Astrocyte (in vitro differentiated cells and primary cell): ENCODE results near the gene CCNB2. TPM values are rescaled to one million over a fixed set of nuclear protein-coding genes. Genes with fewer than 3 reads are reported as not detected.

Experiments
- DNase-seq: peaks from one replicate; pipeline ENCODE4 v3.0.0-alpha.2; 2010; ENCODE audit warnings: low read depth
- FAIRE-seq: peaks from 2 replicates; lab custom pipeline; 2011; peaks lifted over from hg19 to GRCh38; lab: Jason Lieb, UNC
- H2AFZ ChIP-seq: 2 replicates; pipeline ENCODE4 v1.6.0; 2012; ENCODE audit warnings: low read depth, low read length, inconsistent platforms
- H3K27ac ChIP-seq: 2 replicates; pipeline ENCODE4 v1.5.1; 2011; ENCODE audit warnings: low read depth, low read length, inconsistent platforms
- H3K27me3 ChIP-seq: 2 replicates; pipeline ENCODE4 v1.6.0; 2011; ENCODE audit warnings: low read length, inconsistent platforms; ENCODE audit not compliant: insufficient read depth
- H3K36me3 ChIP-seq: 2 replicates; pipeline ENCODE4 v1.5.1; 2011; ENCODE audit warnings: low read length, inconsistent platforms; ENCODE audit not compliant: insufficient read depth
- H3K4me1 ChIP-seq: 2 replicates; pipeline ENCODE4 v1.5.1; 2011; ENCODE audit warnings: low read length, inconsistent platforms; ENCODE audit not compliant: insufficient read depth
- H3K4me2 ChIP-seq: 2 replicates; pipeline ENCODE4 v1.6.0; 2012; ENCODE audit warnings: low read length, inconsistent platforms
- H3K4me3 ChIP-seq: 2 replicates; pipeline ENCODE4 v1.5.1; 2011; ENCODE audit warnings: low read depth, mild to moderate bottlenecking, low read length, inconsistent platforms; ENCODE audit not compliant: insufficient read depth
- H3K79me2 ChIP-seq: 2 replicates; pipeline ENCODE4 v1.6.0; 2012; ENCODE audit warnings: mild to moderate bottlenecking, low read length, inconsistent platforms; ENCODE audit not compliant: insufficient read depth
- H3K9ac ChIP-seq: 2 replicates; pipeline ENCODE4 v1.6.0; 2012; ENCODE audit warnings: mild to moderate bottlenecking, low read length, inconsistent platforms
- H3K9me3 ChIP-seq: 2 replicates; pipeline ENCODE4 v1.5.1; 2012; ENCODE audit warnings: low read depth, mild to moderate bottlenecking, low read length, inconsistent platforms; ENCODE audit not compliant: insufficient read depth
- H4K20me1 ChIP-seq: 2 replicates; pipeline ENCODE4 v1.6.0; 2012; ENCODE audit warnings: low read length, inconsistent platforms; ENCODE audit not compliant: insufficient read depth
- H3K27ac Mint-ChIP-seq: one replicate; pipeline ENCODE4 v1.8.0; 2021; ENCODE audit warnings: mild to moderate bottlenecking, mixed read lengths; ENCODE audit not compliant: unreplicated experiment
- H3K27me3 Mint-ChIP-seq: one replicate; pipeline ENCODE4 v1.8.0; 2021; ENCODE audit warnings: low read depth, mixed read lengths; ENCODE audit not compliant: unreplicated experiment
- H3K36me3 Mint-ChIP-seq: one replicate; pipeline ENCODE4 v1.8.0; 2021; ENCODE audit warnings: low read depth, mixed read lengths; ENCODE audit not compliant: unreplicated experiment
- H3K4me1 Mint-ChIP-seq: one replicate; pipeline ENCODE4 v1.8.0; 2021; ENCODE audit warnings: low read depth, mixed read lengths; ENCODE audit not compliant: unreplicated experiment
- H3K4me3 Mint-ChIP-seq: one replicate; pipeline ENCODE4 v1.8.0; 2021; ENCODE audit warnings: mild to moderate bottlenecking, moderate library complexity, mixed read lengths; ENCODE audit not compliant: unreplicated experiment
- H3K9me3 Mint-ChIP-seq: one replicate; pipeline ENCODE4 v1.8.0; 2021; ENCODE audit warnings: mild to moderate bottlenecking, mixed read lengths; ENCODE audit not compliant: unreplicated experiment
- CTCF ChIP-seq: IDR thresholded peaks from 2 replicates; pipeline ENCODE4 v1.5.1; 2011; ENCODE audit warnings: low read depth, mild to moderate bottlenecking, inconsistent platforms, low read length, moderate library complexity; ENCODE audit not compliant: insufficient read depth
- EZH2 ChIP-seq: IDR thresholded peaks from 2 replicates; pipeline ENCODE4 v1.6.1; 2012; ENCODE audit warnings: mild to moderate bottlenecking, low read length, inconsistent platforms; ENCODE audit not compliant: insufficient read depth
- total RNA-seq: library from RNA; stranded (reverse); gene quantifications from 2 replicates; pipeline ENCODE4 v1.2.1, GENCODE V29; 2021

Gene CCNB2
- total RNA-seq, 1 donor from 2014 or later: 7.9 TPM

- Histone ChIP-seq H3K9me3 (no peaks in the 10 kb centered on the region), H3K4me1 (no peaks in the 10 kb centered on the region), H3K36me3 (peaks cover 38% of the 10 kb centered on the region), H3K4me2 (no peak overlapping the region), H3K4me3 (no peak overlapping the region), H3K79me2 (no peaks in the 10 kb centered on the region), H3K9ac (no peak overlapping the region), H2AFZ (no peak overlapping the region), H3K27ac (no peak overlapping the region), H3K27me3 (no peaks in the 10 kb centered on the region), H4K20me1 (peaks cover 9% of the 10 kb centered on the region)
- peaks cover 23% of the 10 kb centered on the region for H3K36me3 Mint-ChIP-seq
- H3K27ac Mint-ChIP-seq: no peak overlapping the region
- peak; percentile 35 for DNase-seq
- H3K27me3 Mint-ChIP-seq: no peaks in the 10 kb centered on the region
- no peak for FAIRE-seq
- no peaks in the 10 kb centered on the region for H3K4me1 Mint-ChIP-seq
- TF ChIP-seq EZH2: no peak
- no peak for TF ChIP-seq CTCF
- H3K4me3 Mint-ChIP-seq: no peak overlapping the region
- H3K9me3 Mint-ChIP-seq: no peaks in the 10 kb centered on the region
Measured at GRCh38 chr15:59148153-59148833, 43.3 kb downstream of the CCNB2 start.

DNA sequence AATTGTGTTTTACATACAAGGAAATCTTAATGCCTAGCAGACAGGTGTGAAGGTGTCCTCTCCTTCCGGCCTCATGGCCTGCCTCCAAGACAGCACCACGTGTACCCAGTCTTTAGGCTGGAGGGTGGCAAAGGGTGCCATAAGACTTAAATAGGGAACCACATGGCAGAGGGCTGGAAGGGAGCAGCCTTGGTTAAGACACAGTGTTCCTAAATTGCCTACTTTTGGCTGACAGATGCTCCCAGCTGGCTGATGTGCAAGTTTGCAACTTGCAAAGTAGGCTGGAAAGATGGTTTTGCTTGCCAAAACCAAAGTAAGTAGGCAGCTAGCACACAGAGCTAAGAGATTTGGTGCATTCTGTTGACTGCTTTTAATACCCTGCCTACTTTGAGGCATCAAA lies 45.2 kb downstream of the CCNB2 start:
- Histone ChIP-seq H4K20me1 (peaks cover 9% of the 10 kb centered on the region), H3K79me2 (no peaks in the 10 kb centered on the region), H3K9ac (no peak overlapping the region), H2AFZ (no peak overlapping the region), H3K27me3 (no peaks in the 10 kb centered on the region), H3K4me2 (no peak overlapping the region), H3K4me3 (no peak overlapping the region), H3K4me1 (no peaks in the 10 kb centered on the region), H3K36me3 (peaks cover 46% of the 10 kb centered on the region), H3K27ac (no peak overlapping the region), H3K9me3 (no peaks in the 10 kb centered on the region)
- DNase-seq (no peak), FAIRE-seq (no peak)
- Mint-ChIP-seq H3K9me3 (no peaks in the 10 kb centered on the region), H3K4me1 (no peaks in the 10 kb centered on the region), H3K27ac (no peak overlapping the region), H3K36me3 (peaks cover 38% of the 10 kb centered on the region), H3K4me3 (no peak overlapping the region), H3K27me3 (no peaks in the 10 kb centered on the region)
- no peak for TF ChIP-seq CTCF

DNA sequence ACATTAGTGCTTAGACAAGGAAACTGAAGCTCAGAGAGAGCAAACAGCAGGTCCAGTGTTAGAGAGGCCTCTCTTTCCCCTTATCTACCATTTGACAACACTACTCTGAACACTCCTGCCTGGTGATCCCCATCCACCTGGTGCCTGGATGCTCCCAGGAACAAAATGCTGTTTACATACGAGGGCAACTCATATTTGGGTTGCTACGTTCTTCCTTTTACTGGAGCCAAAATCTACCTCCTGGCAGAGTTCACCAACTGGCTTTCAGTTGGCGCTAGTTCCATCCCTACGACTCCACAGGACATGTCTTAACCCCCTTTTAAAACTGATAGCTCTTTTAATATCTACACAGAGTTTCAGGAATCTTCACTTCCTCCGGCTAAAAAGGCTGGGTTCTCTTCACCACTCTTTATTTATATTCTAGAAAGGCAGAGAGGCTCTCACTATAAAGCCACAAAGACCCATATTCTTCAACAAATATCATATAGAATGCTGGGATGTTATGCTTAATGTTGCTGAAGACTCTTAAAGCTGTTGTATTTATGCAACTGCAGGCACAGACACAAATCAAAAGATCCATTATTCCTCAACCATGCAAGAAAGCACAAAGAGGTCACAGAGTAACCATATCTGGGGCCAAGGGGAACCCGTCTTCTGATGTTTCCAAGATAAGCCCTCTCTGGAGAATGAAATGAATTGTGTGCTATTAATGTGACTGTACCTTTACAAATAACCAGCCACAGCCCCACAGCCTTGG lies 47.9 kb downstream of the CCNB2 start:
- Histone ChIP-seq H3K79me2 (no peaks in the 10 kb centered on the region), H3K36me3 (peaks cover 42% of the 10 kb centered on the region), H3K4me3 (no peak overlapping the region), H2AFZ (no peak overlapping the region), H3K9ac (no peak overlapping the region), H4K20me1 (peaks cover 9% of the 10 kb centered on the region), H3K27me3 (no peaks in the 10 kb centered on the region), H3K9me3 (no peaks in the 10 kb centered on the region), H3K27ac (no peak overlapping the region), H3K4me1 (no peaks in the 10 kb centered on the region), H3K4me2 (no peak overlapping the region)
- Mint-ChIP-seq H3K27ac (peak overlapping the region; percentile 7), H3K4me3 (no peak overlapping the region), H3K36me3 (peaks cover 45% of the 10 kb centered on the region), H3K9me3 (no peaks in the 10 kb centered on the region), H3K4me1 (no peaks in the 10 kb centered on the region), H3K27me3 (no peaks in the 10 kb centered on the region)
- no peak for DNase-seq
- FAIRE-seq: no peak
- TF ChIP-seq EZH2: no peak
- no peak for TF ChIP-seq CTCF
